ENCODE results near the gene C6orf132.

- TF ChIP-seq SIRT6 (IDR thresholded peaks at IDR 0.05; ENCODE audit: low read depth, low read length) (no peak), ATF3 (IDR thresholded peaks at IDR 0.05) (no peak), ATF3 (CRISPR knock-in tag; conservative IDR thresholded peaks at IDR 0.05) (no peak), ZNF445 (CRISPR knock-in tag; IDR thresholded peaks at IDR 0.05; ENCODE audit: low read depth) (no peak), MAX (CRISPR knock-in tag; IDR thresholded peaks at IDR 0.05) (no peak), CHCHD3 (CRISPR knock-in tag; IDR thresholded peaks at IDR 0.05) (no peak), NKRF (IDR thresholded peaks at IDR 0.05; ENCODE audit: borderline replicate concordance) (no peak), FOXJ2 (tag; IDR thresholded peaks at IDR 0.05) (no peak), FOXM1 (IDR thresholded peaks at IDR 0.05; ENCODE audit: low read depth) (no peak), FOXM1 (CRISPR knock-in tag; IDR thresholded peaks at IDR 0.05; ENCODE audit: low read depth) (no peak), HOMEZ (CRISPR knock-in tag; IDR thresholded peaks at IDR 0.05) (no peak), CTCF (IDR thresholded peaks at IDR 0.05 in 2 of 3, conservative IDR thresholded peaks at IDR 0.05 in 1 of 3; ENCODE audit: insufficient read depth in 2 of 3, low read depth in 1 of 3, low read length in 3 of 3) (no peak), FOXP1 (CRISPR knock-in tag; IDR thresholded peaks at IDR 0.05) (no peak), POLR2A (conservative IDR thresholded peaks at IDR 0.05) (no peak), PHF20 (IDR thresholded peaks at IDR 0.05; ENCODE audit: partially characterized antibody) (no peak)
Measured at GRCh38 chr6:42184475-42184874, 42.1 kb upstream of the C6orf132 start.

Measured in K562 (cell line).